HG02981 (cell line): Measurements from ENCODE around the gene PIERCE2.
"Not testable (repeated sequence)": the region's sequence is repeated elsewhere in the genome, so short reads cannot be mapped to it uniquely, and the experiment has no call there.

Source experiments
- ATAC-seq: cut with Tn5 transposase; IDR thresholded peaks from one replicate; pipeline ENCODE4 v1.9.1; 2021; ENCODE audit warnings: mild to moderate bottlenecking, moderate library complexity; ENCODE audit not compliant: unreplicated experiment

The PIERCE2 gene

DNA sequence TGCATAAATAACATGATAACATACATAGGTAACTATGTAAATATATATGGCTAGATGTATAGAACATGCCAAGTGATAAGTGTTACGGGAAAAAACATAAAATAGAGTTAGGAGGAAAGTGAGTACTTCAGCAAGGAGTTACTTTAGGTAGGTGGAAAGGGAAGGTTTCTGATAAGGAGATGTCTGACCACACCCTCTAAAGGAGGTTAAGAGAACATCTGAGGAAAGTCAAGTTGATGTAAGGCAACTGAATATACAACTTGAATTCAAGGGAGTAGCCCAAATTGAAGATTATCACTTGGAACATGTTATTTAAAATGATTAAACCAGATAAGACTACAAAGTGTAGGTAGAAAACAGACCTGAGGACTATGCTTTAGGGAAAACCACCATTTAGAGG is 13.8 kb downstream of the PIERCE2 start:
- ATAC-seq, result no peak

DNA sequence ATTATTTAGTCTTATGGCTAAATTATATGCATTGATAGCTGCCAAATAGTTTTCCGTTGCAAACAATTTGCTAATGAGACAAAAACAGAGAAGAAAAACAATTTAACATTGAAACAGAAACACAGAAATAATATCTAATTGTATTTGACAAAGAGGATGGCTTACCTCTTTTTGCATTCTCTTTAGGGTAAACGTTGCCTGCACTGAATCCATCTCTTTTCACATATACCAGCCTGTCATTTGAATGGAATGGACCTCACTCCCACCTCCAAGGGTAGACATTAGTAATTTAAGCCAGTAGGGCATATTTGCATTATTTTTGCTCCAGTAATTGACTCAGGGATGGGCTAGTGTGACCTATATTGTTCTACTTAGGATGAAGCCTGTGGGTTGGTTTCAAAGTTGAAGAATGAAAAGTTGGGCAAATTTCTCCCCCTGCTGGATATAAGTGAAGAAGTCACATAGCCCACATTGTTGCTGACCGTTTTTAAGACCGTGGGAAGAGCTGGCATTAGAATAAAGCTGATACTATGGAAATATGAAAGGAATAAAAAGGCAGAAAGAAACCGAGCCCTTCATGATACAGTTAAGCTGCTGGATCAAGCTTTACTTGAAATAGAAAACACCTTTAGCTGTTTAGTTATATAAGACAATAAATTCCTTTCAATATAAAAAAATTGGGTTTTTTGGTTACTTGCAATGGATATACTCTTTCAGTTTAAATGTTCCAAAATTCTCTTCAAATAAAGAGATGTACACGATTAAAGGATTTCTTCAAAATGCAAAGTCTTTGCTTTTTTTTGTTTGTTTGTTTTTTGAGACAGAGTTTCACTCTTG is 26.9 kb downstream of the PIERCE2 start:
- ATAC-seq, result no peak

DNA sequence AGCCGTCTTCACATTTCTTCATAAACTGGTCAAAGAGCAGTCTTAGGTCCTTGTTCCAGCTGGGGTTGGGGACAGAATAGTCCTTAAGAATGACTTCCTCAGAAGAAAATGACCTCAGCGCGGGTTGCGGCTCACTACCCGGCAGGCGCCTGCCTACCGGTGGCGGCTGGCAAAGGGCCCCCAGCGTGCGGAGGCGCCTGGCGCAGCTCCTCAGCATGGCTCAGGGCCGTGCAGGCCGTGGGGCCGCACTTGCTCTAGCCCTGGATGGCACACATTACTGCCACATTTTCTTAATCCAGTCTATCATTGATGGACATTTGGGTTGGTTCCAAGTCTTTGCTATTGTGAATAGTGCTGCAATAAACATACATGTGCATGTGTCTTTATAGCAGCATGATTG is 34.8 kb downstream of the PIERCE2 start:
- ATAC-seq, result not testable (repeated sequence)

DNA sequence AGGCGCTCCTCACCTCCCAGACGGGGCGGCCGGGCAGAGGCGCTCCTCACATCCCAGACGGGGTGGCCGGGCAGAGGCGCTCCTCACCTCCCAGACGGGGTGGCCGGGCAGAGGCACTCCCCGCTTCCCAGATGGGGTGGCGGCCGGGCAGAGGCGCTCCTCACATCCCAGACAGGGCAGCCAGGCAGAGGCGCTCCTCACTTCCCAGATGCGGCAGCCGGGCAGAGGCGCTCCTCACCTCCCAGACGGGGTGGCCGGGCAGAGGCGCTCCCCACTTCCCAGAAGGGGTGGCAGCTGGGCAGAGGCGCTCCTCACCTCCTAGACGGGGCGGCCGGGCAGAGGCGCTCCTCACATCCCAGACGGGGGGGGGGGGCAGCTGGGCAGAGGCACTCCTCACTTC is 37.6 kb downstream of the PIERCE2 start:
- ATAC-seq, result not testable (repeated sequence)

DNA sequence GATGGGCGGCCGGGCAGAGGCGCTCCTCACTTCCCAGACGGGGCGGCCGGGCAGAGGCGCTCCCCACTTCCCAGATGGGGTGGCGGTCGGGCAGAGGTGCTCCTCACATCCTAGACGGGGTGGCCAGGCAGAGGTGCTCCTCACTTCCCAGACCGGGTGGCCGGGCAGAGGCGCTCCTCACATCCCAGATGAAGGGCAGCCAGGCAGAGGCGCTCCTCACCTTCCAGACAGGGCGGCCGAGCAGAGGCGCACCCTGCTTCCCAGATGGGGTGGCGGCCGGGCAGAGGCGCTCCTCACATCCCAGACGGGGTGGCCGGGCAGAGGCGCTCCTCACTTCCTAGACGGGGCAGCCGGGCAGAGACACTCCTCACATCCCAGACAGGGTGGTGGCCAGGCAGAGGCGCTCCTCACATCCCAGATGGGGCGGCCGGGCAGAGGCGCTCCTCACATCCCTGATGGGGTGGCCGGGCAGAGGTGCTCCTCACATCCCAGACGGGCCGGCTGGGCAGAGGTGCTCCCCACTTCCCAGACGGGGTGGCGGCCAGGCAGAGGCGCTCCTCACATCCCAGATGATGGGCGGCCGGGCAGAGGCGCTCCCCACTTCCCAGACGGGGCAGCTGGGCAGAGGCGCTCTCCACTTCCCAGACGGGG is 38.2 kb downstream of the PIERCE2 start:
- ATAC-seq, result not testable (repeated sequence)

DNA sequence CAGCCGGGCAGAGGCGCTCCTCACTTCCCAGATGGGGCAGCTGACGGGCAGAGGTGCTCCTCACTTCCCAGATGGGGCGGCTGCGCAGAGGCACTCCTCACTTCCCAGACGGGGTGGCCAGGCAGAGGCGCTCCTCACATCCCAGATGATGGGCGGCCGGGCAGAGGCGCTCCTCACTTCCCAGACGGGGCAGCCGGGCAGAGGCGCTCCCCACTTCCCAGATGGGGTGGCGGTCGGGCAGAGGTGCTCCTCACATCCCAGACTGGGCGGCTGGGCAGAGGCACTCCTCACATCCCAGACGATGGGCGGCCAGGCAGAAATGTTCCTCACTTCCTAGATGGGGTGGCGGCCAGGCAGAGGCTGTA is 38.7 kb downstream of the PIERCE2 start:
- not testable (repeated sequence) for ATAC-seq

DNA sequence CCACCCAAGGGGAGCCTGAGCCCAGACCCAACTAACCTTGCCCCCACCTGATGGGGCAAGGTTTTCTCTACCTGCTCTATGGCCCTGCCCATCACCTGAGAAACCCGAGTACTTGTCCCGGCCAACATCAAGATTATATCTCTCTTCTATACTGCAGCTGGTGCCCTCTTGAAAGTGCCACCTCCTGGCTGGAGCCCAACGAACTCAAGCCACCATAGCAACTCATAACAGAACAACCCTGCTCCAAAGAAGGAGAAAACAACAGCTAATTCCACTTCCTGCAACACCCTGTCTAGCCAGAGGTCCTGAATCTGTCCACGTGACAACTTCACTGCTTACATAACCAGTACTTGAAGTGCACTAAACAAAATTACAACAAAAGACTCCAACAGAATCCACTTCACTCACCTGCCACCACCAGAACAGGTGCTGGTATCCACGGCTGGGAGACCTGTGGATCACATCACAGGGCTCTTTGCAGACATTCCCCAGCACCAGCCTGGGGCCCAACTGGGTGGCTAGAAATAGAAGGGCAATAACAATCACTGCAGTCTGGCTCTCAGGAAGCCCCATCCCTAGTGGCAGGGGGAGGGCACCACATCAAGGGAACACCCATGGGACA is 49.2 kb downstream of the PIERCE2 start:
- no peak for ATAC-seq

DNA sequence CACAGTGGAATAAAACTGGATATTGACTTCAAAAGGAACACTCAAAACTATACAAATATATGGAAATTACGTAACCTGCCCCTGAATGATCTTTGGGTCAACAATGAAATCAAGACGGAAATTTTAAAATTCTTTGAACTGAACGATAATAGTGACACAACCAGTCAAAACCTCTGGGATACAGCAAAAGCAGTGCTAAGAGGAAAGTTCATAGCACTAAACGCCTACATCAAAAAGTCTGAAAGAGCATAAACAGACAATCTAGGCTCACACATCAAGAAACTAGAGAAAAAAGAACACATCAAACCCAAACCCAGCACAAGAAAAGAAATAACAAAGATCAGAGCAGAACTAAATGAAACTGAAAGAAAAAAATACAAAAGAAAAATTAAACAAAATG is 53.2 kb downstream of the PIERCE2 start:
- no peak for ATAC-seq

DNA sequence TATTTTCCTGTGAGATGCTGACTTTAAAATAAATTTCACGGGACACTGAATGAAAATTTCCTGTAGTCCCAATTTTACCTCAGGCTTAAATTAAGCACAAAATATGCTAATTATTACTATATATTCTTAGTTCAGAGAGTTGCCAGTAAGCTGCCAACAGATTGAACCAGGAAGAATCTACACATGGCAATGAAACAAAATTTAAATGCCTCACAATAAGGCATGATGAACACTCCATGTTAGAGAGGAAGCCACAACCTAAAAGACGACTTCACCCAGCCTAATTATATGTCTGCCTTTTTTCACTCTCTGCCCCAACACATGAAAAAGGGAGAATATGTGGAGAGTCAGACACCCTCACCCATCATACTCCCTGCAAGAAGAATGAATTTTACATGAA is 60.0 kb downstream of the PIERCE2 start:
- ATAC-seq, result no peak
